AG04450 (cell line): ENCODE results near the gene CYP2C18. TPM values are rescaled to one million over a fixed set of nuclear protein-coding genes. Genes with fewer than 3 reads are reported as not detected.
"Not testable (repeated sequence)": the region's sequence is repeated elsewhere in the genome, so short reads cannot be mapped to it uniquely, and the experiment has no call there.

Experiments
- CTCF ChIA-PET: fragments of 300-600, 350-600 bp; formaldehyde crosslinking; extraction: SDS; loops from one replicate; lab custom pipeline; 2022; ENCODE audit warnings: antibody characterized with exemption, inconsistent platforms; lab: Charles Lee
- POLR2A ChIA-PET: fragments of 350-600 bp; formaldehyde crosslinking; extraction: SDS; loops from one replicate; lab custom pipeline; 2021; ENCODE audit warnings: antibody characterized with exemption, inconsistent platforms; lab: Yijun Ruan, JAX
- DNase-seq: peaks from one replicate; pipeline ENCODE4 v3.0.0-alpha.2; 2011; ENCODE audit warnings: low read depth, low spot score
- H3K27ac ChIP-seq: one replicate; pipeline ENCODE4 v1.5.1; 2012; ENCODE audit warnings: low read depth, low read length, control low read depth
- H3K27me3 ChIP-seq: one replicate; pipeline ENCODE4 v1.6.0; 2012; ENCODE audit warnings: low read length; ENCODE audit not compliant: control insufficient read depth, insufficient read depth
- H3K4me3 ChIP-seq: 2 replicates; pipeline ENCODE4 v1.5.1; 2011; ENCODE audit warnings: mild to moderate bottlenecking, low read depth, low read length, control low read depth
- H3K9me3 ChIP-seq: 2 replicates; pipeline ENCODE4 v1.5.1; 2012; ENCODE audit warnings: low read length; ENCODE audit not compliant: control insufficient read depth, insufficient read depth
- polyA minus RNA-seq: library from RNA; depleted of rRNA, polyadenylated mRNA; stranded (reverse); fragments of >200 nt; gene quantifications from 2 replicates; pipeline ENCODE4 v1.2.3, GENCODE V29; 2011; rRNA and poly(A)+ RNA removed
- polyA plus RNA-seq: library from polyadenylated mRNA; depleted of rRNA; stranded (reverse); fragments of >200 nt; gene quantifications from 2 replicates; pipeline ENCODE4 v1.2.3, GENCODE V29; 2011; rRNA removed
- TF ChIP-seq, protein P1 (sequence below): IDR thresholded peaks from 2 replicates; pipeline ENCODE4 v1.5.1; 2011; ENCODE audit warnings: low read depth, low read length, control low read depth, inconsistent platforms

Gene CYP2C18
- polyA plus RNA-seq = not detected in 2 replicates
- polyA minus RNA-seq = not detected in 2 replicates

DNA sequence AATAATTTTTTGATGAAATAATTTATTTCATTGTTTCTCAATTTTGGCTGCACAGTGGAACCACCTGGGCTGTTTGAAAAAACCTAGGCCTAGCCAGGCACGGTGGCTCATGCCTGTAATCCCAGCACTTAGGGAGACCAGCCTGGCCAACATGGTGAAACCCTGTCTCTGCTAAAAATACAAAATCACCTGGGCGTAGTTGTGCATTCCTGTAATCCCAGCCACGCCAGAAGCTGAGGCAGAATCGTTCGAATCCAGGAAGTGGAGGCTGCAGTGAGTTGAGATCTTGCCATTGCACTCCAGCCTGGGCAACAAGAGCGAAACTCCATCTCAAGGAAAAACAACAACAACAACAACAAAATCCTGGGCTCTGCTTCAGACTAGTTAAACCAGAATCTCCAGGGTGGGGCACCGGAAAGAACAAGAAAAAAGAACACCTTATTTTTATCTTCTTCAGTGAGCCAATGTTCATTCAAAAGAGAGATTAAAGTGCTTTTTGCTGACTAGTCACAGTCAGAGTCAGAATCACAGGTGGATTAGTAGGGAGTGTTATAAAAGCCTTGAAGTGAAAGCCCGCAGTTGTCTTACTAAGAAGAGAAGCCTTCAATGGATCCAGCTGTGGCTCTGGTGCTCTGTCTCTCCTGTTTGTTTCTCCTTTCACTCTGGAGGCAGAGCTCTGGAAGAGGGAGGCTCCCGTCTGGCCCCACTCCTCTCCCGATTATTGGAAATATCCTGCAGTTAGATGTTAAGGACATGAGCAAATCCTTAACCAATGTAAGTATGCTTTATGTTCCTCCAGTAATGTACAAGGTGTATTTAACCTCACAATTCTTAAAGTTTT lies at the start of gene CYP2C18:
Gene CYP2C18, plus strand, starts transcription at position 516 of the 841 bp plus-strand sequence. Its CDS starts 91 bp downstream, at position 607.
- CTCF ChIA-PET = no interaction called here

GRCh38 chr10:94638097-94638496 lies 45.4 kb upstream of the CYP2C18 start:
- DNase-seq, POLR2A ChIA-PET, H3K27me3 ChIP-seq, H3K27ac ChIP-seq, H3K4me3 ChIP-seq, H3K9me3 ChIP-seq, CTCF ChIA-PET: not testable (repeated sequence)

More for the DNA sequence above, at the start of gene CYP2C18:
- DNase-seq = no peak
- no peak within 1 kb of the TSS for H3K4me3 ChIP-seq
- H3K27ac ChIP-seq = no peak within 1 kb of the TSS
- POLR2A ChIA-PET = no interaction called here
- TF ChIP-seq, protein P1, sequence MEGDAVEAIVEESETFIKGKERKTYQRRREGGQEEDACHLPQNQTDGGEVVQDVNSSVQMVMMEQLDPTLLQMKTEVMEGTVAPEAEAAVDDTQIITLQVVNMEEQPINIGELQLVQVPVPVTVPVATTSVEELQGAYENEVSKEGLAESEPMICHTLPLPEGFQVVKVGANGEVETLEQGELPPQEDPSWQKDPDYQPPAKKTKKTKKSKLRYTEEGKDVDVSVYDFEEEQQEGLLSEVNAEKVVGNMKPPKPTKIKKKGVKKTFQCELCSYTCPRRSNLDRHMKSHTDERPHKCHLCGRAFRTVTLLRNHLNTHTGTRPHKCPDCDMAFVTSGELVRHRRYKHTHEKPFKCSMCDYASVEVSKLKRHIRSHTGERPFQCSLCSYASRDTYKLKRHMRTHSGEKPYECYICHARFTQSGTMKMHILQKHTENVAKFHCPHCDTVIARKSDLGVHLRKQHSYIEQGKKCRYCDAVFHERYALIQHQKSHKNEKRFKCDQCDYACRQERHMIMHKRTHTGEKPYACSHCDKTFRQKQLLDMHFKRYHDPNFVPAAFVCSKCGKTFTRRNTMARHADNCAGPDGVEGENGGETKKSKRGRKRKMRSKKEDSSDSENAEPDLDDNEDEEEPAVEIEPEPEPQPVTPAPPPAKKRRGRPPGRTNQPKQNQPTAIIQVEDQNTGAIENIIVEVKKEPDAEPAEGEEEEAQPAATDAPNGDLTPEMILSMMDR = no peak
- H3K9me3 ChIP-seq = no peaks in the 10 kb centered on the region
- no peaks in the 10 kb centered on the region for H3K27me3 ChIP-seq

DNA sequence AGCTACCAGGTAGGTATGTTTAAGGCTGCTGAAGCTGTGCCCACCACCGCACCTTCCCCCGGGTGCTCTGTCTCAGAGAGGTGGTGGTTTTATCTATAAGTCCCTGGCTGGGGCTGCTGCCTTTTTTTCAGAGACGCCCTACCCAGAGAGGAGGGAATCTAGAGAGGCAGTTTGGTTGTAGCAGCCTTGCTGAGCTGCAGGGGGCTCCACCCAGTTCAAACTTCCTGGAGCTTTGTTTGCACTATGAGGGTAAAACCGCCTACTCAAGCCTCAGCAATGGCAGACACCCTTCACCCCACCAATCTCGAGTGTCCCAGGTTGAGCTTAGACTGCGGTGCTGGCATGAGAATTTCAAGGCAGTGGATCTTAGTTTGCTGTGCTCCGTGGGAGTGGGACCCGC lies 43.6 kb upstream of the CYP2C18 start:
- Histone ChIP-seq H3K27me3 (no peaks in the 10 kb centered on the region), H3K4me3 (no peak overlapping the region), H3K27ac (no peak overlapping the region), H3K9me3 (no peaks in the 10 kb centered on the region)
- TF ChIP-seq, protein P1 = no peak
- ChIA-PET CTCF (interaction anchor here (0.8 kb wide), 1 partner anchor 9 kb away, joined by 3 read pairs; no protein-coding TSS in a partner anchor), POLR2A (no interaction called here)
- no peak for DNase-seq

DNA sequence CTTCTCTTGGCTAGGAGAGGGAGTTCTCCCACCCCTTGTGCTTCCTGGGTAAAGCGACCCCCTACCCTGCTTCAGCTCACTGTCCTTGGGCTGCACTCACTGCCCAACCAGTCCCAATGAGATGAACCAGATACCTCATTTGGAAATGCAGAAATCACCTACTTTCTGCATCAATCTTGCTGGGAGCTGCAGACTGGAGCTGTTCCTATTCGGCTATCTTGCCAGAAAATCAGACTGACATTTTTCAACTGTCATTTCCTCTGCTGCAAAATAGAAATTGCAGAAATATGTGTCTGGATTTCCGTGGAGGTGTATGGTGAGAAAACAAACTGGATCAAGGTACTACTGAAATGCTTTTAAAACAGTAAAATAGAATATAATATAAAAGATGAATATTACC lies 43.0 kb upstream of the CYP2C18 start:
- Histone ChIP-seq H3K27me3 (no peaks in the 10 kb centered on the region), H3K4me3 (no peak overlapping the region), H3K27ac (no peak overlapping the region), H3K9me3 (no peaks in the 10 kb centered on the region)
- ChIA-PET POLR2A (no interaction called here), CTCF (interaction anchor here (0.8 kb wide), 1 partner anchor 10 kb away, joined by 3 read pairs; no protein-coding TSS in a partner anchor)
- no peak for DNase-seq
- TF ChIP-seq, protein P1 = no peak

DNA sequence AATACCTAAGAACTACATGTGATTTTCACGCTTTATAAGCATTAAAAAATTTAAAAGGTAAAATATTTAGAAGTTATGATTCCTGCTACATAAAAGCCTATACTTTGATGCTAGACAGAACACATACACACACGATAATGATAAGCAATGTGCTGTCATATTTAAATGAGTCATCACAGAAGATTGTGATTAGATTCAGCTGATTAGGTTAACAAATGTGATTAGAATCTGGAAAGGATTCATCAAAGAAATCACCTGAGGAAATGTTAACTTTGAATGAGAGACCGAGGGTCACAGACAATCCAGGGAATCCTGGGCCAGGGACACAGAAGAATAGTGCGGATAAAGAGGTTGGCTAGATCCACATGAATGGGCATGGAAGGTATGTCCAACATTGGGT lies 42.0 kb upstream of the CYP2C18 start:
- no peak for DNase-seq
- TF ChIP-seq, protein P1 = no peak
- H3K4me3 ChIP-seq = no peak overlapping the region
- H3K27me3 ChIP-seq = no peaks in the 10 kb centered on the region
- POLR2A ChIA-PET = no interaction called here
- no peak overlapping the region for H3K27ac ChIP-seq
- CTCF ChIA-PET = interaction anchor here (0.7 to 1.3 kb wide), 2 partner anchors 12 to 33 kb away, joined by 3 to 4 read pairs; no protein-coding TSS in a partner anchor
- H3K9me3 ChIP-seq = no peaks in the 10 kb centered on the region
